ENCODE data around the gene UNC13B.

DNA sequence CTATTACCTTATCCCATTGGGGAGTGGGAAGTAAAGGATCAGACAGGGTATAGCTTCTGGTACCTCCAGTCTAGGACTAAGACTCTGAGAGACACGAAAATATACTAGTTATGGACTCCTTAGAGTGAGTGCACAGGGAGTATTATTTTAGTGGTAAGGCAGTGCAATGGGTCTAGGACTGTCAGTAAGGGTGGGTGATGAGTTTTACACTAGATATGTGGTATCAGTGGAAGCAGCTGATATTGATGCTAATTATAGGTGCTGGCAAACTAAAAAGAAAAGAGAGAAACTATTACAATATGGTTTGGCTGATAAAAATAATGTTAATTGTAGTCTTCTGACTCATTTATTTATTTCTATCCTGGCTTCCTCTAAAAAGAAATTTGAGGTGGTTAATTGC lies 118.6 kb downstream of the UNC13B start:
- TF ChIP-seq, protein P1, sequence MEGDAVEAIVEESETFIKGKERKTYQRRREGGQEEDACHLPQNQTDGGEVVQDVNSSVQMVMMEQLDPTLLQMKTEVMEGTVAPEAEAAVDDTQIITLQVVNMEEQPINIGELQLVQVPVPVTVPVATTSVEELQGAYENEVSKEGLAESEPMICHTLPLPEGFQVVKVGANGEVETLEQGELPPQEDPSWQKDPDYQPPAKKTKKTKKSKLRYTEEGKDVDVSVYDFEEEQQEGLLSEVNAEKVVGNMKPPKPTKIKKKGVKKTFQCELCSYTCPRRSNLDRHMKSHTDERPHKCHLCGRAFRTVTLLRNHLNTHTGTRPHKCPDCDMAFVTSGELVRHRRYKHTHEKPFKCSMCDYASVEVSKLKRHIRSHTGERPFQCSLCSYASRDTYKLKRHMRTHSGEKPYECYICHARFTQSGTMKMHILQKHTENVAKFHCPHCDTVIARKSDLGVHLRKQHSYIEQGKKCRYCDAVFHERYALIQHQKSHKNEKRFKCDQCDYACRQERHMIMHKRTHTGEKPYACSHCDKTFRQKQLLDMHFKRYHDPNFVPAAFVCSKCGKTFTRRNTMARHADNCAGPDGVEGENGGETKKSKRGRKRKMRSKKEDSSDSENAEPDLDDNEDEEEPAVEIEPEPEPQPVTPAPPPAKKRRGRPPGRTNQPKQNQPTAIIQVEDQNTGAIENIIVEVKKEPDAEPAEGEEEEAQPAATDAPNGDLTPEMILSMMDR (IDR thresholded peaks at IDR 0.05), result no peak
- no peak for TF ChIP-seq POLR2A (IDR thresholded peaks at IDR 0.05)
